Uterus (tissue), 4 donors: ENCODE measurements around the gene SH3RF3. TPM values are rescaled to one million over a fixed set of nuclear protein-coding genes. Genes with fewer than 3 reads are reported as not detected.

ENCODE experiments used
- DNase-seq, 2 donors: peaks; one replicate each; pipeline ENCODE4 v3.0.0-alpha.2; 2019 to 2020
- H3K27ac ChIP-seq, 2 donors: fragments of 200-600 bp; sonication (generic); 1 replicate in 1 of 2; 2 replicates in 1 of 2; pipeline ENCODE4 v1.5.1; 2016 to 2018
- H3K27me3 ChIP-seq, 2 donors: fragments of 200-600 bp; sonication (generic); one replicate each; pipeline ENCODE4 v1.5.1; 2018 to 2019; ENCODE audit warnings: control low read depth in 1 of 2
- H3K36me3 ChIP-seq, 2 donors: fragments of 200-600 bp; sonication (generic); one replicate each; pipeline ENCODE4 v1.5.1; 2019; ENCODE audit warnings: control low read depth in 1 of 2
- H3K4me1 ChIP-seq, 2 donors: fragments of 200-600 bp; sonication (generic); one replicate each; pipeline ENCODE4 v1.5.1; 2018 to 2019; ENCODE audit warnings: control low read depth in 1 of 2
- H3K4me3 ChIP-seq, 2 donors: fragments of 200-600 bp; sonication (generic); 1 replicate in 1 of 2; 2 replicates in 1 of 2; pipeline ENCODE4 v1.5.1; 2018 to 2019; ENCODE audit warnings: mild to moderate bottlenecking in 1 of 2
- H3K9me3 ChIP-seq, 2 donors: fragments of 200-600 bp; sonication (generic); one replicate each; pipeline ENCODE4 v1.5.1; 2019; ENCODE audit warnings: control low read depth in 1 of 2
- POLR2A ChIP-seq, 2 donors: fragments of 450-650 bp; IDR thresholded peaks; one replicate each; pipeline ENCODE4 v1.6.1; 2016; ENCODE audit warnings: antibody characterized with exemption in 2 of 2, mild to moderate bottlenecking in 1 of 2, moderate library complexity in 1 of 2
- intact Hi-C: fragments of 100-400 bp; cut with DNase I; formaldehyde crosslinking; loops from one replicate; pipeline ENCODE4 v1.15.1; 2023; ENCODE audit warnings: low total_unique reads
- total RNA-seq, 4 donors: library from RNA; depleted of rRNA in 3 of 4; stranded (reverse); fragments of >200 nt in 3 of 4; gene quantifications; one replicate each; pipeline versions ENCODE4 v1.1.0 to v1.2.4, GENCODE V29; 2014 to 2023
- TF ChIP-seq, protein P1 (sequence below), 4 experiments: fragments of 200-600 bp in 2 of 4; fragments of 450-650 bp in 2 of 4; sonication (generic) in 2 of 4; IDR thresholded peaks; one replicate each; pipeline ENCODE4 v1.5.1; 2016 to 2019; ENCODE audit warnings: antibody characterized with exemption in 4 of 4, mild to moderate bottlenecking in 2 of 4, moderate library complexity in 1 of 4
- donor health status: DM: yes; HTN: yes; CAD: no.

The SH3RF3 gene
- total RNA-seq, 4 donors from 2014 or later = 5.1 to 10.2 (median 8.7) TPM; not detected in 1

DNA sequence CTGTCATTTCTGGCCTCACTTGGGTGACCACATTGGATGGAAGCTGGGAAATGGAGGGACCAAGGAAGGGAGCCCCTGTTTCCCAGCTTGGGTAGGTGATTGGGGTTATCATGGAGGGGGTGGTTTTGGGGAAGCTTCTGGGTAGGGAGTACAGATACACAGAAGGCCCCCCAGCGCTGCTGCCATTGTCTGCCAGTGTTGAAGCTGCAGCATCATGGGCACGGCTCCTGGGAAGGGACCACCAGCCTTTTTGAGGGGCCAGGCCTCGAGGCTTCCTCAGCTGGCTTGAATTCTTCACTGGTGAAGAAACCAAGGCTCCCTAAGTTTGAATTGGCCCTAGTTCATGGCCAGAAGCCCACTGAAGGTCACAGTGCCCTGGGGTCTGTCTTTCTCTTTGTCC is 25.2 kb downstream of the SH3RF3 start:
- intact Hi-C loops = no loop called here
- no peak for TF ChIP-seq POLR2A (IDR thresholded peaks at IDR 0.05)
- TF ChIP-seq, protein P1, sequence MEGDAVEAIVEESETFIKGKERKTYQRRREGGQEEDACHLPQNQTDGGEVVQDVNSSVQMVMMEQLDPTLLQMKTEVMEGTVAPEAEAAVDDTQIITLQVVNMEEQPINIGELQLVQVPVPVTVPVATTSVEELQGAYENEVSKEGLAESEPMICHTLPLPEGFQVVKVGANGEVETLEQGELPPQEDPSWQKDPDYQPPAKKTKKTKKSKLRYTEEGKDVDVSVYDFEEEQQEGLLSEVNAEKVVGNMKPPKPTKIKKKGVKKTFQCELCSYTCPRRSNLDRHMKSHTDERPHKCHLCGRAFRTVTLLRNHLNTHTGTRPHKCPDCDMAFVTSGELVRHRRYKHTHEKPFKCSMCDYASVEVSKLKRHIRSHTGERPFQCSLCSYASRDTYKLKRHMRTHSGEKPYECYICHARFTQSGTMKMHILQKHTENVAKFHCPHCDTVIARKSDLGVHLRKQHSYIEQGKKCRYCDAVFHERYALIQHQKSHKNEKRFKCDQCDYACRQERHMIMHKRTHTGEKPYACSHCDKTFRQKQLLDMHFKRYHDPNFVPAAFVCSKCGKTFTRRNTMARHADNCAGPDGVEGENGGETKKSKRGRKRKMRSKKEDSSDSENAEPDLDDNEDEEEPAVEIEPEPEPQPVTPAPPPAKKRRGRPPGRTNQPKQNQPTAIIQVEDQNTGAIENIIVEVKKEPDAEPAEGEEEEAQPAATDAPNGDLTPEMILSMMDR (IDR thresholded peaks at IDR 0.05) = no peak
- DNase-seq = no peak
- H3K27ac ChIP-seq = no peak overlapping the region
- no peaks in the 10 kb centered on the region for H3K4me1 ChIP-seq
- H3K27me3 ChIP-seq = no peaks in the 10 kb centered on the region
- no peaks in the 10 kb centered on the region for H3K9me3 ChIP-seq
- H3K4me3 ChIP-seq = no peak overlapping the region
- H3K36me3 ChIP-seq = no peaks in the 10 kb centered on the region

DNA sequence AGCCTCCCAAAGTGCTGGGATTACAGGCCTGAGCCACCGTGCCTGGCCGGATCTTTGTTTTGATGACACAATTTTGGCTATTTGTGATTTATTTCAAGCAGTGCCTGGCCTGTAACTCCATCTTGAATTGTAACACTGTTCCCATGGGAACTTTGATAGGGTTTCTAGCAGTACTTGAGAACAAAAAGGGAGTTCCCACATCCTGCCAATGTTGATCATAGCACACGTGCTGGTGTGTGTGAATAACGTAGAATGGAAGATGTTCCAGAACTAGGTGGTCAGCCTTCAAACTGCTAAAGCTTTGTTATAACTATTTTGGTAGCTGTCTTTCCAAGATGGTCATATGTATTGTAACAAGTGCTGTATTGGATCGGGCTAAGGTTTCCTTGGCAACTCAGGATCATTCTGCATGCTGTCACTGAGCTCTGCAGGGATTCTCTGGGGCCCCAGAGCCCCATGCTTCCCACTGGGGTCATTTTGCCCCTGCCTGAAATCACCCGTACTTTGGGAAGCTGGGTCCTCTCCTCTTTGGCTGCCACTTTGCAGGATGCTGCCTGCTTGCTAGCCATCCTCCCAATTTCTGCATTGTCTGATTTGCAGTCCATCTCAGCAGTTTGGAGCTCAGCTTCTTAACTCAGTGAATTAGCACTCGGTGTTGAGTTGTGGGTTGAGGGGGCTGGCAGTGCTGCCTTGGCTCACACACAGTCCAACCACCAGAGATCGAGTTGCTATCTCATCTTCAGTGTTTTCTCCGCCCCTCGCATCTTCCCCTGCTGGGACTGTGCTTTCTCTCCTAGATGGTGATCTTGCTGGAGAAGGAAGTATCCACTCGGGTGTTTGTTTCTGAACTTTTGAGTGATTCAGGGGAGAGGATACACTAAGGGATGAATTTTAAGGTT is 26.8 kb downstream of the SH3RF3 start:
- H3K4me3 ChIP-seq = no peak overlapping the region
- no peak overlapping the region for H3K27ac ChIP-seq
- intact Hi-C loops = no loop called here
- H3K9me3 ChIP-seq = no peaks in the 10 kb centered on the region
- no peak for DNase-seq
- no peaks in the 10 kb centered on the region for H3K4me1 ChIP-seq
- no peaks in the 10 kb centered on the region for H3K36me3 ChIP-seq
- no peak for TF ChIP-seq POLR2A (IDR thresholded peaks at IDR 0.05)
- TF ChIP-seq, protein P1 (IDR thresholded peaks at IDR 0.05) = no peak
- no peaks in the 10 kb centered on the region for H3K27me3 ChIP-seq

DNA sequence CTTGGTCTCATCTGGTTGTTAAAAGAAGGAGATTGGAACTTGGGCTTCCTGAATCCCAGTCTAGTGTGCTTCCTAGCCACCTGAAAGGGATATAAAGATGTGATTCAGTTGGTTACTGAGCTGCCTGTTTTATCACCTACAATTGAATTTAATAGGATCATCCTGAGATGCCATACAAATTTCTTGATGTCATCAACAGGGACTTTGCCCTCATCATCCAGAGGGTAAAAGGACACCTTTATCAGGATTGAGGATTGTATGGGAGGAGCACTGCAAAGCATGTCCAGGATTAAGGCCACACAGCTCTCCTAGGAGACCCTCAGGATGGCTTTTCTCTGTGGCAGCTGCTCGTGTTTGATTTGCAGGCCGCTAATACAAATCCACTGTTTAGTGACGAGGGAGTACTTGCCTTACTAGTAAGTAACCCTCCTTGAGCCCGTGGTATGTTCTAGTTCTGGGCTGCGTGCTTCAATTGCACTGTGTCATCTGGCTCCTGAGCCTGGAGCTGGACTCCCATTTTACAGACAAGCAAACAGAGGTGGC is 28.6 kb downstream of the SH3RF3 start:
- no peak overlapping the region for H3K4me3 ChIP-seq
- DNase-seq = no peak
- H3K4me1 ChIP-seq = no peaks in the 10 kb centered on the region
- intact Hi-C loops = no loop called here
- no peak for TF ChIP-seq POLR2A (IDR thresholded peaks at IDR 0.05)
- TF ChIP-seq, protein P1 (IDR thresholded peaks at IDR 0.05) = no peak
- H3K36me3 ChIP-seq = no peaks in the 10 kb centered on the region
- no peaks in the 10 kb centered on the region for H3K9me3 ChIP-seq
- H3K27ac ChIP-seq = no peak overlapping the region
- no peaks in the 10 kb centered on the region for H3K27me3 ChIP-seq

DNA sequence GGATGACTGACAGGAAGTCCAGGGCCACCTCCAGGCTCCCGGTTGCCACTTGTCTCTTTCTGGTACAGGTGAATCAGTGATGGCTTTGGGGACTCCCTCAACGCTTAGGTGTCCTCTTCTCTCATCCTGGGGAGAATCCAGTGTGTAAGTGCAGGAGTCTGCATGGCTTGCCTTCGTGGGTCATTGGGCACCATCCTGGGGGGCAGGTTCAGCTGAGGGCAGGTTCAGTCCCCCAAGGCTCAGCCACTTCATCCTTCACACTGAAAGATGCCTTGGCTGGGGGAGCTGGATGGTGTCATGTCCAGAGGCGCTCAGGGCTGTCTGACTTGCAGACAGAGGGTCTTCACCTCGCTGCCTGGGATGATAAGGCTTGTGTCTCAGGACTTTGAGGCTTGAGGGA is 29.2 kb downstream of the SH3RF3 start:
- intact Hi-C loops = no loop called here
- no peak for TF ChIP-seq POLR2A (IDR thresholded peaks at IDR 0.05)
- TF ChIP-seq, protein P1 (IDR thresholded peaks at IDR 0.05) = no peak
- H3K4me3 ChIP-seq = no peak overlapping the region
- H3K9me3 ChIP-seq = no peaks in the 10 kb centered on the region
- H3K36me3 ChIP-seq = no peaks in the 10 kb centered on the region
- H3K27me3 ChIP-seq = no peaks in the 10 kb centered on the region
- H3K4me1 ChIP-seq = no peaks in the 10 kb centered on the region
- H3K27ac ChIP-seq = no peak overlapping the region
- no peak for DNase-seq

DNA sequence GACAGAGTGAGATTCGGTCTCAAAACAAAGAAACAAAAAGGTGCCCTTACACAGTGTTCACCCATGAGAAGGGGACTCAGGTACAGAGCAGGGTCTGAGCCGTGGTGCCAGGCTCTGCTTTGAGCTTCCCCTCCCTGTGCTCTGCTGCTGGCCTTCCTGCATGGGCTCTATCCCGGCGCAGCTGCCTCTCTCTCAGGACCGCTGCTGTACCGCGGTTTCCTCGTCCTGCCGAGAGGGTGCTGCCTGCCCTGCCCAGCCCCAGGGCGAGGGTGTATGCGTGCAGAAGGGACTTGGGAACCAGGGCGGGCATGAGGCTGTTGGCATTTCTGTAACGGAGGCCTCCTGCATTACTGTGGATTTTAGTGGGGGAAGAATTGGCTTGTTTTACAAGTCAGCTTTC is 30.1 kb downstream of the SH3RF3 start:
- no peak overlapping the region for H3K4me3 ChIP-seq
- intact Hi-C loops = no loop called here
- H3K27ac ChIP-seq = no peak overlapping the region
- TF ChIP-seq, protein P1 (IDR thresholded peaks at IDR 0.05) = no peak
- no peak for TF ChIP-seq POLR2A (IDR thresholded peaks at IDR 0.05)
- no peaks in the 10 kb centered on the region for H3K36me3 ChIP-seq
- H3K9me3 ChIP-seq = no peaks in the 10 kb centered on the region
- no peaks in the 10 kb centered on the region for H3K27me3 ChIP-seq
- no peak for DNase-seq
- H3K4me1 ChIP-seq = peaks cover 0 to 2% of the 10 kb centered on the region in 2 donors
